ENCODE measurements around the gene RLN3. TPM values are rescaled to one million over a fixed set of nuclear protein-coding genes. Genes with fewer than 3 reads are reported as not detected.
A peak's percentile ranks its signal among the peaks of the same experiment; 100 is the strongest.

RLN3 gene
- total RNA-seq, 1 donor from 2014 or later = not detected

- no peak for DNase-seq (ENCODE audit: low spot score)
- intact Hi-C loops (cut with DNase I) = no loop called here
- no peak for ATAC-seq
Observed at GRCh38 chr19:13992025-13992424, 35.9 kb upstream of the RLN3 start.

GRCh38 chr19:13993590-13994300 lies 34.2 kb upstream of the RLN3 start:
- intact Hi-C loops (cut with DNase I) = no loop called here
- DNase-seq (ENCODE audit: low spot score) = no peak
- ATAC-seq = no peak

GRCh38 chr19:13995017-13995728 lies 32.8 kb upstream of the RLN3 start:
- intact Hi-C loops (cut with DNase I) = no loop called here
- DNase-seq (ENCODE audit: low spot score) (no peak), ATAC-seq (peak; percentile 61)

GRCh38 chr19:13995878-13996765 lies 31.8 kb upstream of the RLN3 start:
- ATAC-seq (no peak), DNase-seq (ENCODE audit: low spot score) (no peak)
- intact Hi-C loops (cut with DNase I) = no loop called here

GRCh38 chr19:13996928-13997630 lies 30.9 kb upstream of the RLN3 start:
- ATAC-seq (no peak), DNase-seq (ENCODE audit: low spot score) (no peak)
- intact Hi-C loops (cut with DNase I) = no loop called here

- intact Hi-C loops (cut with DNase I) = no loop called here
- ATAC-seq = no peak
- no peak for DNase-seq (ENCODE audit: low spot score)
Observed at GRCh38 chr19:13997631-13997962, 30.4 kb upstream of the RLN3 start.

- DNase-seq (ENCODE audit: low spot score) (no peak), ATAC-seq (no peak)
- intact Hi-C loops (cut with DNase I) = no loop called here
Observed at GRCh38 chr19:13998426-13998825, 29.5 kb upstream of the RLN3 start.

- intact Hi-C loops (cut with DNase I) = no loop called here
- no peak for DNase-seq (ENCODE audit: low spot score)
- no peak for ATAC-seq
Observed at GRCh38 chr19:13999085-13999484, 28.9 kb upstream of the RLN3 start.

- intact Hi-C loops (cut with DNase I) = no loop called here
- no peak for DNase-seq (ENCODE audit: low spot score)
- no peak for ATAC-seq
Observed at GRCh38 chr19:14000691-14001375, 27.1 kb upstream of the RLN3 start.

- ATAC-seq (no peak), DNase-seq (ENCODE audit: low spot score) (no peak)
- intact Hi-C loops (cut with DNase I) = no loop called here
Observed at GRCh38 chr19:14002571-14003250, 25.2 kb upstream of the RLN3 start.

GRCh38 chr19:14003251-14004055 lies 24.5 kb upstream of the RLN3 start:
- ATAC-seq (no peak), DNase-seq (ENCODE audit: low spot score) (no peak)

GRCh38 chr19:14004619-14005348 lies 23.2 kb upstream of the RLN3 start:
- DNase-seq (ENCODE audit: low spot score) (peak; percentile 79), ATAC-seq (peak; percentile 42)
- intact Hi-C loops (cut with DNase I) = no loop called here

More at GRCh38 chr19:14003251-14004055, 24.5 kb upstream of the RLN3 start:
- intact Hi-C loops (cut with DNase I) = no loop called here

GRCh38 chr19:14005349-14006084 lies 22.4 kb upstream of the RLN3 start:
- peak; percentile 95 for DNase-seq (ENCODE audit: low spot score)
- peak; percentile 54 for ATAC-seq
- intact Hi-C loops (cut with DNase I) = no loop called here

GRCh38 chr19:14006085-14006765 lies 21.7 kb upstream of the RLN3 start, which contains the start of gene RFX1:
Gene RFX1, minus strand, starts transcription at chr19:14006320. Its CDS starts 12,477 bp downstream, at chr19:13993843.
- DNase-seq (ENCODE audit: low spot score) = peak; percentile 100
- intact Hi-C loops (cut with DNase I) = no loop called here
- peak; percentile 94 for ATAC-seq

- DNase-seq (ENCODE audit: low spot score) = peak; percentile 92
- peak; percentile 66 for ATAC-seq
- intact Hi-C loops (cut with DNase I) = no loop called here
Observed at GRCh38 chr19:14006766-14007562, 21.0 kb upstream of the RLN3 start.

Measured in sciatic nerve (tissue), 2 donors.